MM.1S (cell line): ENCODE data around the gene ANP32A.

Experiments used
- DNase-seq: peaks from one replicate; pipeline ENCODE4 v3.0.0-alpha.2; 2015
- H2AFZ ChIP-seq: fragments of 300-600 bp; sonication (generic); 2 replicates; pipeline ENCODE4 v1.6.0; 2016; ENCODE audit warnings: antibody characterized with exemption, low read length
- H3F3A ChIP-seq: fragments of 300-600 bp; sonication (generic); 2 replicates; pipeline ENCODE4 v1.6.1; 2016; ENCODE audit warnings: mild to moderate bottlenecking, antibody characterized with exemption, low read length, moderate library complexity, mixed read lengths; ENCODE audit not compliant: insufficient read depth
- H3K27ac ChIP-seq: fragments of 300-600 bp; sonication (generic); 2 replicates; pipeline ENCODE4 v1.5.1; 2016; ENCODE audit warnings: mild to moderate bottlenecking, low read length
- H3K27me3 ChIP-seq: fragments of 300-600 bp; sonication (generic); replicated peaks from 2 replicates; pipeline ENCODE4 v1.6.0; 2016; ENCODE audit warnings: low read length; ENCODE audit not compliant: insufficient read depth
- H3K36me3 ChIP-seq: fragments of 300-600 bp; sonication (generic); replicated peaks from 2 replicates; pipeline ENCODE4 v1.6.1; 2016; ENCODE audit warnings: mild to moderate bottlenecking, low read length, mixed read lengths; ENCODE audit not compliant: insufficient read depth
- H3K4me1 ChIP-seq: fragments of 300-600 bp; sonication (generic); 2 replicates; pipeline ENCODE4 v1.6.1; 2016; ENCODE audit warnings: low read length, mixed read lengths
- H3K4me2 ChIP-seq: fragments of 300-600 bp; sonication (generic); 2 replicates; pipeline ENCODE4 v1.6.0; 2016; ENCODE audit warnings: low read depth, low read length
- H3K4me3 ChIP-seq: fragments of 300-600 bp; sonication (generic); 2 replicates; pipeline ENCODE4 v1.5.1; 2016; ENCODE audit warnings: low read length, mixed read lengths
- H3K79me2 ChIP-seq: fragments of 300-600 bp; sonication (generic); 2 replicates; pipeline ENCODE4 v1.6.1; 2016; ENCODE audit warnings: mixed run types, low read length, mixed read lengths
- H3K9ac ChIP-seq: fragments of 300-600 bp; sonication (generic); 2 replicates; pipeline ENCODE4 v1.6.1; 2016; ENCODE audit warnings: low read length, mixed read lengths
- H3K9me2 ChIP-seq: fragments of 300-600 bp; sonication (generic); replicated peaks from 2 replicates; pipeline ENCODE4 v1.6.1; 2016; ENCODE audit warnings: mild to moderate bottlenecking, low read length, mixed read lengths; ENCODE audit not compliant: insufficient read depth
- H3K9me3 ChIP-seq: fragments of 300-600 bp; sonication (generic); replicated peaks from 2 replicates; pipeline ENCODE4 v1.6.1; 2016; ENCODE audit warnings: mild to moderate bottlenecking, low read length, mixed read lengths; ENCODE audit not compliant: insufficient read depth
- H4K20me1 ChIP-seq: fragments of 300-600 bp; sonication (generic); 2 replicates; pipeline ENCODE4 v1.6.1; 2016; ENCODE audit warnings: mild to moderate bottlenecking, low read length, moderate library complexity, mixed read lengths; ENCODE audit not compliant: insufficient read depth
- CTCF ChIP-seq: fragments of 300-600 bp; sonication (generic); IDR thresholded peaks from 2 replicates; pipeline ENCODE4 v1.5.1; 2016; ENCODE audit warnings: antibody characterized with exemption, low read length, mixed read lengths
- EZH2 ChIP-seq: fragments of 300-600 bp; sonication (generic); optimal IDR thresholded peaks from 2 replicates; pipeline ENCODE3; 2017; ENCODE audit warnings: low read depth, mild to moderate bottlenecking, antibody characterized with exemption, low read length, mixed read lengths
- EZH2phosphoT487 ChIP-seq: fragments of 300-600 bp; sonication (generic); IDR thresholded peaks from 2 replicates; pipeline ENCODE4 v1.6.1; 2018; ENCODE audit warnings: antibody characterized with exemption, low read length

Gene ANP32A

GRCh38 chr15:68733666-68734065 lies 87.0 kb downstream of the ANP32A start:
- Histone ChIP-seq H3K9me3 (no peaks in the 10 kb centered on the region), H3K4me1 (no peaks in the 10 kb centered on the region), H2AFZ (no peak overlapping the region), H3K9me2 (no peaks in the 10 kb centered on the region), H3K27ac (no peak overlapping the region), H3K4me2 (no peak overlapping the region), H3K36me3 (no peaks in the 10 kb centered on the region), H3K9ac (no peak overlapping the region), H3K79me2 (no peaks in the 10 kb centered on the region), H3F3A (no peaks in the 10 kb centered on the region), H4K20me1 (no peaks in the 10 kb centered on the region), H3K4me3 (no peak overlapping the region), H3K27me3 (no peaks in the 10 kb centered on the region)
- DNase-seq: peak; percentile 6
- TF ChIP-seq CTCF (no peak), EZH2phosphoT487 (no peak), EZH2 (no peak)

- no peak overlapping the region for H3K9ac ChIP-seq
- no peak overlapping the region for H3K4me2 ChIP-seq
- H3K36me3 ChIP-seq: no peaks in the 10 kb centered on the region
- no peaks in the 10 kb centered on the region for H3F3A ChIP-seq
- H3K79me2 ChIP-seq: no peaks in the 10 kb centered on the region
- no peak overlapping the region for H2AFZ ChIP-seq
- no peak for DNase-seq
- H3K27me3 ChIP-seq: no peaks in the 10 kb centered on the region
- H3K9me3 ChIP-seq: no peaks in the 10 kb centered on the region
- TF ChIP-seq EZH2: no peak
- no peak for TF ChIP-seq CTCF
- no peak for TF ChIP-seq EZH2phosphoT487
- no peaks in the 10 kb centered on the region for H3K4me1 ChIP-seq
- no peaks in the 10 kb centered on the region for H4K20me1 ChIP-seq
- H3K4me3 ChIP-seq: no peak overlapping the region
- no peaks in the 10 kb centered on the region for H3K9me2 ChIP-seq
- H3K27ac ChIP-seq: no peak overlapping the region
These were observed 88.2 kb downstream of the ANP32A start for GRCh38 chr15:68732451-68732850.

- H3K27me3 ChIP-seq: no peaks in the 10 kb centered on the region
- no peaks in the 10 kb centered on the region for H4K20me1 ChIP-seq
- H3K79me2 ChIP-seq: no peaks in the 10 kb centered on the region
- DNase-seq: no peak
- H3F3A ChIP-seq: no peaks in the 10 kb centered on the region
- no peak overlapping the region for H3K9ac ChIP-seq
- H3K4me1 ChIP-seq: no peaks in the 10 kb centered on the region
- H3K9me2 ChIP-seq: no peaks in the 10 kb centered on the region
- H3K27ac ChIP-seq: no peak overlapping the region
- H3K4me3 ChIP-seq: no peak overlapping the region
- H3K4me2 ChIP-seq: no peak overlapping the region
- no peaks in the 10 kb centered on the region for H3K9me3 ChIP-seq
- no peak for TF ChIP-seq EZH2
- TF ChIP-seq EZH2phosphoT487: no peak
- TF ChIP-seq CTCF: no peak
- no peaks in the 10 kb centered on the region for H3K36me3 ChIP-seq
- no peak overlapping the region for H2AFZ ChIP-seq
These were observed 89.5 kb downstream of the ANP32A start for GRCh38 chr15:68730976-68731897.
